Measurements from ENCODE around the gene SEC16B.

SEC16B gene

GRCh38 chr1:178010674-178011464 lies 41.0 kb upstream of the SEC16B start:
- H3K4me3 ChIP-seq (ENCODE audit: low read length): no peak overlapping the region
- DNase-seq (ENCODE audit: low read depth): no peak
- TF ChIP-seq CTCF (conservative IDR thresholded peaks at IDR 0.05; ENCODE audit: low read depth, low read length): no peak

DNA sequence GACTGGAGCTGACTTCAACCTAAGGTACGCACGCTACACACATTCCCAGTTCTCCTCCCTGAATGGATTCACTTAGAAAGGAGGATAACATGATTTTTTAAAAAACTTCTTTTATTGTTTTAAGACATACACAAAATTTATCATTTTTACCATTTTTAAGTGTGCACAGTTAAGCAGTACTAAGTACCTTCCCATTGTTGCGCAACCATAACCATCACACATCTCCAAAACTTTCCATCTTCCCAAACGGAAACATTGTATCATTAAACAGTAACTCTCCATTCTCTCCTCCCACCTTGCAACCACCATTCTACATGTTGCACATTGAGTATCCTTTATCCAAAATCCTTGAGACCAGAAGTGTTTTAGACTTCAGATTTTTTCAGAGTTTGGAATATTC lies 36.2 kb upstream of the SEC16B start:
- H3K4me3 ChIP-seq (ENCODE audit: low read length): no peak overlapping the region
- no peak for DNase-seq (ENCODE audit: low read depth)
- TF ChIP-seq CTCF (conservative IDR thresholded peaks at IDR 0.05; ENCODE audit: low read depth, low read length): no peak

- TF ChIP-seq CTCF (conservative IDR thresholded peaks at IDR 0.05; ENCODE audit: low read depth, low read length): no peak
- DNase-seq (ENCODE audit: low read depth): no peak
- H3K4me3 ChIP-seq (ENCODE audit: low read length): no peak overlapping the region
Observed at GRCh38 chr1:178005450-178005849, 35.6 kb upstream of the SEC16B start.

DNA sequence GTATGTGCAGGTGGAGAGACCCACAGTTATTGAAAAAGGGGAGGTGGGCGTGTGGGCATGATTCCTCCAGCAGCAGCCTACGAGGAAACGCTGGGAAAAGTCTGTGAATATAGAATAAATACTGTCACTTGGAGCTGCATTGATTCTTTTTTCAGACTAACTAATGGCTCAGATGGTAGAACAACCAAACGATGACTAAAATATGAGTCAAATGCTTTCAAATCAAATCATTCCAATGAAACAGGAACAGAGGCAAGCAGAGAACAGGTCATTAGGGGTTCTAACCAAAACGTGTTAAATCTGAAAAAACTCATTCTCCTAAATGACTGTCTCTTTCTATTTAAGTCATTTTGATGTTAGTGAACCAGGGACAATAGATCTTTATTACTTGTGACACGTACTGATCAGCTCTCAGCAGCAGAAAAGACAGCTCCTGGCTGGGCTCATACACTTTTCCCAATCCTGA lies 35.1 kb upstream of the SEC16B start:
- H3K4me3 ChIP-seq (ENCODE audit: low read length): no peak overlapping the region
- TF ChIP-seq CTCF (conservative IDR thresholded peaks at IDR 0.05; ENCODE audit: low read depth, low read length): no peak
- no peak for DNase-seq (ENCODE audit: low read depth)

DNA sequence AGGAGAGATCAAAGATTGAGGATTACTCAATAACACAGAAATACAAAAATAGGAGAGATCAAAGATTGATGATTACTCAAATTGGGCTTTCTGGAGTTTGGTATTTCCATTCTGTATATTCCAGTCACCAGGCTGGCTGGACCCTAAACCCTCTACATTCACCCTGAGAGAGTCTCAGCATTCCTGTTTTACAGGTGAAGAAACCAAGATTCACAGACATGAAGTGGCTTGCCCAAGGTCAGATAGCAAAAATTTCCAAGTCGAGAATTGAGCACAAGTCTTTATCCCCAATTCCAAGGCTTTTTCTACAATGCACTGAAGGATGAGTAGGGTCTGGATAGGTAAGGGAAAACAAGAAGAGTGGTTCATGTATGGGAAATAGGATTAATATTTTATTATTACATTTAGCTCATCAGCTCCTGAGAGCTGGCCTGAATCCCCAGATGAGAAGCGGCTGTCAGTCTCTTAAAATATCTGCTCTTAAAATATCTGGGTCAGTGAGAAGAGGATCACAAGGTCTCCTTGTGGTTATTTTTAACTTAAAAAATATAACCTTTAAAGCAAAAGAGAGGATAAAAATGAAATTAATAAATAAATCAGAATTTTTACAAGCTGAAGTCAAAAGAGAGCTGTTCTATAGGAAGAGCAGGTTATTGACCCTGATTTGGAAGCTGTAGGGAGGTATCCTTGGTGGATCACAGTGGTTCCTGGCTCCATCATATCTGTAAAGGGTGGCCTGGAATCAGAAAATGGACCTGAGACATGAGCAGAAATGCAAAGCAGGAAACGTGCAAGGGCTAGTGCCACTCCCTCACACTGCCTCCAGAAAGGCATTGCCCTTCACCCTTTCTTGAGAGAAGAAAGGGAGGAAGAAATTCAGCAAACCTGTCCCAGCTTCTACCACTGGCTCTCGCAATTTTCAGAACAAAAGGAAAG lies 29.1 kb upstream of the SEC16B start:
- DNase-seq (ENCODE audit: low read depth): no peak
- H3K4me3 ChIP-seq (ENCODE audit: low read length): no peak overlapping the region
- TF ChIP-seq CTCF (conservative IDR thresholded peaks at IDR 0.05; ENCODE audit: low read depth, low read length): no peak

DNA sequence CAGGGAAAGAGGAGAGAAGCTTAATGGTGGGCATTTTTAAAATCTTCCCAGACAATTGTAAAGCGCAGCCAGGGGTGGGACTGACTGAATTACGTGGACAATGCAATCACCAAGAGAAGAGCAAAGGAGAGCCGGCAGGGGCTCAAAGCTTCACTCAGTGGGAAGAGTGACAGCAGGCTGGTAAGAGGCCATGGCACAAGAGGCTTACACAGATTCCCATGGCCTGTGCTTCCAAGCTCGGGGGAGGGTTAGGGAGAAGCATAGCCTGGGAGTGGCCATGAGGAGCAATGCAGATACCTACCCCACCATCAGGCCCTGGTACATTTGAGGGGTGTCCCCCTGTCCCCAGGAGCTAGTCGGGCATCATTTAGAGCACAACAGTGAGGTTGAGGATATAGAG lies 27.1 kb upstream of the SEC16B start:
- no peak for DNase-seq (ENCODE audit: low read depth)
- TF ChIP-seq CTCF (conservative IDR thresholded peaks at IDR 0.05; ENCODE audit: low read depth, low read length): no peak
- no peak overlapping the region for H3K4me3 ChIP-seq (ENCODE audit: low read length)
